HG02642 (cell line): ENCODE results near the gene SLC6A11.

ENCODE experiments used
- ATAC-seq: cut with Tn5 transposase; IDR thresholded peaks from one replicate; pipeline ENCODE4 v1.9.1; 2021; ENCODE audit warnings: mild to moderate bottlenecking; ENCODE audit not compliant: unreplicated experiment, poor library complexity

The SLC6A11 gene

DNA sequence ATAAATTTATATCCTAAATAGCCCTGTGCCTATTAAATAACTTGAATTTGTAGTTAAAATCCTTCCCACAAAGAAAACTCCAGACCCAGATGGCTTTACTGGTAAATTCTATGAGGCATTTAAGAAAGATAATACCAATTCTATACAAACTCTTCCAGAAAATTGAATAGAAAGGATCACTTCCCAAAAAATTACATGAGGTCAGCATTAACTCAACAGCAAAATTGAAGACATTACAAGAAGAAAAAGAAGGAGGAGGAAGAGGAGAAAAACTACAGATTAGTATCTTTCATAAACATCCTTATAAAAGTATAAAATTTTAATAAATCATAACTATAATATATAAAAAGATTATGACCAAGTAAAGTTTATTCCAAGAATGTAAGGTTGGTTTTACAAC, 29.4 kb upstream of the SLC6A11 start:
- ATAC-seq, result no peak

DNA sequence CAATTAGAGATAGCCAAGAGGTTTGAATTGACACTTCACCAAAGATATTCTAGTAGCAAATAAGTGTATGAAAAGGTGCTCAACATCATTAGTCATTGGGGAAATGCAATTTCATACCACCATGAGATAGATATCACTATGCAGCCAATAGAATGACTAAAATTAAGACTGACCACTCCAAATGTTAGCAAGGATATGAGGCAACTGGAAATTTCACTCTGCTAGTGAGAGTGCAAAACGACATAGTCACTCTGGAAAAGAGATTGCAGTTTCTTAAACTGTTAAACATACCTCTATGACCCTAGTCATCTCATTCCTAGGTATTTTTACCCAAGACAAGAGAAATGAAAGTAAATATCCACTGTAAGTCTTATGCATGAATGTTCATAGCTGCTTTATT, 27.6 kb upstream of the SLC6A11 start:
- ATAC-seq, result no peak

DNA sequence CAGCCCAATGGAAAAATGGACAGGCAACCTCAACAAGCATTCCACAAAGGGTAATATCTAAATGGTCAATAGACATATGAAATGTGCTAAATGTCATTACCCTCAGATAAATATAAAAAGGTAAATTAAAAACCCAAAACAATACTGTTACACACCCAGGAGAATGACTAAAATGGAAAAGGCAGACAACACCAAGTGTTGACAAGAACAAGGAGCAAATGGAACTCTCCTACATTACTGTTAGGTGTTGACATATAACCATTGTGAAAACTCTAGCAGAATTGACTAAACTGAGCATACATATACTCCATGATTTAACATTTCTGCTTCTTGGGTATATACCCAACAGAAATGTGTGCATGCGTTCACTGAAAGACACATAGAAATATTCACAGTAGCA, 25.3 kb upstream of the SLC6A11 start:
- ATAC-seq, result no peak

DNA sequence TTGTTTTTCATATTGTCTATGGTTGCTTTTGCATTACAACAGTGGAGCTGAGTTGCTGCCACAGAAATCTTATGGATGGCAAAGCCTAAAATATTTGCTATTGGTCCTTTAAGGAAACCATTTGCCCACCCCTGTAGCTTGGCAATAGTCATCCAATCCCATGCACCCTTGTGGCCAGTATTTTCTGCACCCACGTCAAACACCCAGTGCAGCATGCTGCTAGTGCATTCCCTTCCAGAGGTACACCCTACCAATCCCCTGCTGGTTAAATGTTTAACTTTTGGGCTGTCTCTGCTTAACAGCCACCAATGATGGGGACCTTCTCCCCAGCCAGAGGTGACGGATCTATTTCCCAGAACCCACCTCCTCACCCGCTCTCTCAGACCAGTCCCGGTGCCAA, 23.8 kb upstream of the SLC6A11 start:
- ATAC-seq, result no peak

DNA sequence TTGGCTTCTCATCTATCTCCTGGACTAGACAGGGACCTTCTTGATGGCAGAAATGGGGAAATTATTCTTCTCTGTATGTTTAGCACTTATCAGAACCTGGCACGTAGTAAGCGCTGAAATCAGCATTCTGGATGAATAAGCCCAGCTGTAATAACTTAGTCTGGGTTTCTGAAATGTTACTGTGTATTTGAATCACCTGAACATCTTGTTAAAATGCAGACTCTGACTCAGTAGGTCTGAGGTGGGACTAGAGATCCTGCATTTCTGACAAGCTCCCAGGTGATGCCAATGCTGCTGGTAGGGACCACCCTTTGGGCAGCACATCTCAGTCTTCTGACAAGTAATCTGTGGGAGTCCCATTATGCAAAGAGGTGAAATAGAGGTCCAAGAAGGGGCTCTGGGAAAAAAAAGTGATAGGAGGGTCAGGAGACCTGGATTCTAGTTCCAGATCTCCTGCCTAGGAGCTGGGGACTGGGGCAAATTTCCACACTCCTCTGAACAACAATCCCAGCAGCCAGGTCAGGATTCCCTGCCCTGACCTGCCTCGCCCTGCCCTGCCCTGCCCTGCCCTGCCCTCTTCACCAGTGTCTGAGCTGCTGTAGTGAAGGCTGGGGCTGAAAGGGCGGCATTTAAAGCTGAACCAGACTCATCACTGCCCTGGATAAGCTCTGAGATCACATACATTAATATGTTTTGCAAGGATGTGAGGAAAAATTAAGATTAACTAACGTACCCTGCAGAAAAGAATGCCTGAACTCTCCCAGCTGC, 17.2 kb upstream of the SLC6A11 start:
- no peak for ATAC-seq

DNA sequence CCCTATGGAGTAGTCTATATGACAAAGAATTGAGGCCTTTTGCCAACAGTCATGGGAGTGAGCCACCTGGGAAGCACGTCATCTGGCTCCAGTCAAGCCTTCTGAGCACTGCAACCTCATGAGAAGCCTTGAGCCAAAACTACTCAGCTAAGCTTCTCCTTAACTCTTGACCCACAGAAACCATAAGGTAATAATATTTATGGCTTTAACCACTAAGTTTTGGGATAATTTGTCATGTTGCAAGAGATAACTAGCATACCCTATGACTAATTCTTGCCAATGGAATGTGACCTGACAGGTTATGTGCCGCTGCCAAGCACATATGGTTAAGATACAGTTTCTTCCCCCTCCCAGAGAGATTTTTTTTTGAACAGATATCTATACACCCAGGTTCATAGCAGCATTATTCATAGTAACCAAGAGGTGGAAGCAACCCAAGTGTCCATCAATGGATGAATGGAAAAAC, 11.8 kb upstream of the SLC6A11 start:
- no peak for ATAC-seq

DNA sequence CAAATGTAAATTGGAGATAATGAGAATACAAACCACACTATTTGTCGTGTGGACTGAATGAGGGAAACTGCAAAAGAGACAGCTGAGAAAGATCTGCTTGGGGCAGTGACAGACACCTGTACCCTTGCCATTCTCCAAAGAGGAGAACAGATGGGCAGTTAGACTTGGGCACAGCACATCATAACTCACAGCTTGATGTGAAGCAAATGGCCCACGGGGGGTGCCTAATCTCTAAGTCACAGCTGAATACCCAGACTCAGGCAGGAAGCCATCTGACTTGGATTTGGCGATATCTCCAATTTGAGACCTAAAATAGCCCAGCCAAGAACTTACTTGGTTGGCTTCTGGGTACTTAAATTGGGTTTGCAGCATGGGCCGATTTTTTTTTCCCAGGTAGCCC, 10.0 kb upstream of the SLC6A11 start:
- ATAC-seq, result no peak

DNA sequence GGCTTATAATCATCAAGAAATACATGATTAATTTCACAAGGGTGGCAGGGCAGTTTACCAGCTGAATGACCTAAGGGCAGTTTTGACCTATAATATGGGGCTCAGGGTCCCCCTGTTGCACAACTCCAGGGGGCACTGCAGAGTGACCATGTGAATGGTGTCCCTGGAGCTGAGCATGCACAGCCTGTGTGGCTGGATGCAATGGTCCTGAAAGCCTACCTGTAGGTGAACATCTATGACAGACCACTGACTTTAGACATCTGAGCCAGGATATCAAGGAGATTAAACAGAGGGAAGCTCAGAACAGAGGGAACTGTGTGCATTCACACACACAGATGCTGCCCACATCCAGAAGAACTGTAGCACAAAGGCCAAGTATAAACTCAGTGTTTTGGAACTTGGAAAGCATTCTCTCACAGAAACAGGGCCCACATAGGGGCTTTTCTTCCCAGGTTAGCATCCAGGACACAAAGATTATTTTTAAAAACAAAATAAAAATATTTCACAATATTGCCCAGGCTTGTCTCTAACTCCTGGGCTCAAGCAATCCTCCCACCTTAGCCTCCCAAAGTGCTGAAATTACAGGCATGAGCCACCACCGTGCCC, 7.8 kb upstream of the SLC6A11 start:
- ATAC-seq, result no peak

DNA sequence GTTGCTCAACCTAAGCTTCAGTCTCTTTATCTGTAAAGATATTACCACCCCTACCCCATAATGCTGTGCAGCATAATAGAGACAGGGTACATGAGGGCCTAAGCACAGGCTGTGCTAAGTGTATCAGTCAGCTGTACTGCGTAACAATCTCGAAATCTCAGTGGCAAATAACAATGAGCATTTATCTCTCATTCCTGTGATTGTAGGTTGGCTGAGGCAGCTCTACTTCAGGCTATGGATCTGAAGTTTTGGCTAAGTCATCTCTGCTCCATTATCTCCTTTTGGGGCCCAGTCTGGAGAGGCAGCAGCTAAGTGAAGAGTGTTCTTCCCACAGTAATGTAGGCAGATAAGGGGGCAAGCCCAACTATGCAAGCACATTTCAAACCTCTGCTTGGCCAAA, 7.1 kb upstream of the SLC6A11 start:
- no peak for ATAC-seq

DNA sequence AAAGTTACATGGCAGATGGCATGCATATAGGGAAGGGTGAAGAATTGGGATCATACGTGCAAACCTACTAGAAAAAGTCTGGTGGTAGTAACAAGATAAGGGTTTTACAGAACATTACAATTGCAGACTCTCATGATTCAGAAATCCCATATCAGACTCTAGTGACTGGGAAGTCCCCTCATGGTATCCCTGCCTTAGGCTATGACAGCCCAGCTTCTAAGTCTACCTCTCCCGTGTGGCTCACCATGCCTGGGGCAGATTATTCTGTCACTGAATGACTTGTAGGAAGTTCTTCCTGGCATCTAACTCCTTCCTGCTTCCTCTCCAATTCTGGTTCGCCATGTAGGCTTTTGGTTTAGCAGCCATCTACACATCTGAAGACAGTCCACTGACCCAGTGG, 5.7 kb upstream of the SLC6A11 start:
- no peak for ATAC-seq

DNA sequence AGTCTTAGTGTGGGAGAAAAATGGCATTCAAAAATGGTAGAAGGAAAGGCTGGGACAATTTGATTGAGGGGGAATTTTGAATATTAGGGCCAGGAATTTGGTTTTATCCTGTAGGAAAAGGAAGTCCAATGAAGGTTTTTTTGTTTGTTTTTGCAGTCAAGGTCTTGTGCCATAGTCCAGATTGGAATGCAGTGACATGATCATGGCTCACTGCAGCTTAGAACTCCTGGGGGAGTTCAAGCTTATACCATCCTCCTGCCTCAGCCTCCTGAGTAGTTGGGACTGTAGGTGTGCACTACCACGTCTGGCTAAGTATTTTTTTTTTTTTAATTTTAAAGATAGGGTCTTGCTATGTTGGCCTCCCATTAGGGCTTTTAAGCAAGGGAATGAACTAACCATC, 2.6 kb upstream of the SLC6A11 start:
- ATAC-seq, result no peak

DNA sequence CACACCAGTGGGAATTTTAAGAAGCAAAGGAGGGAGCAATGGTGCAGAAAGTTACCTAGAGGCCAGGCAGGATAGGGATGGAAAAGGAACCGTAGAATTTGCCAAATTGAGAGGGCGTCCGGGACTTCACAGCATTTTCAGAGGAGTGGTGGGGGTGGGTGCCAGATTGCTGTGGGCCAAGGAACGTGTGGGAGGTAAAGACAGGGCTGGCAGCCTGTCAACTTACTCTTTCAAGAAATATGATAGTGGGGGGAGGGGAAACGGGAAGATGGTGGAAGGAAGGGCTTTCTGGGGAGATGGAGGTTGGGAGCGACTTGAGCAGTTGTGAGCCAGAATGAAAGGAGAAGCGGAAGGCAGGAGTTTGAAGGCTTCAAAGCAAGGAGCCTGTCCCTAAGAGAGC, 1.4 kb upstream of the SLC6A11 start:
- ATAC-seq, result no peak

DNA sequence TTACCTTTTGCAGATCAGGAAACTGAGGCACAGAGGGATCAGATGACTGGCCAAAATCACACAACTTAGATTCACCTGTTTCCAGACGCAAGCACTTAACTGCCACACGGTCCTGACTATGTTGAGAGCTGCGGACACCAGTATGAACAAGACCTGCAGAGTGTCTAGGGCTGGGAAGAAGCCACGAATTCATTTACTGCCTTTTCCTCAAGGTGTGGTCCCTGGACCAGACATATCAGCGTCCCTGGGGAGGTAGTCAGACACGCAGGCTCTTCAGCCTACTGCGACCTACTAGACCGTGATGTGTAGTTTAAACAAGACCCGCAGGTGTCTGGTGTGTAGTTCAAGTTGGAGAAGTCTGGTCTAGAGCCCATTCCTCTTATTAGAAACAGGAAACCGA, 541 bp upstream of the SLC6A11 start:
- no peak for ATAC-seq

DNA sequence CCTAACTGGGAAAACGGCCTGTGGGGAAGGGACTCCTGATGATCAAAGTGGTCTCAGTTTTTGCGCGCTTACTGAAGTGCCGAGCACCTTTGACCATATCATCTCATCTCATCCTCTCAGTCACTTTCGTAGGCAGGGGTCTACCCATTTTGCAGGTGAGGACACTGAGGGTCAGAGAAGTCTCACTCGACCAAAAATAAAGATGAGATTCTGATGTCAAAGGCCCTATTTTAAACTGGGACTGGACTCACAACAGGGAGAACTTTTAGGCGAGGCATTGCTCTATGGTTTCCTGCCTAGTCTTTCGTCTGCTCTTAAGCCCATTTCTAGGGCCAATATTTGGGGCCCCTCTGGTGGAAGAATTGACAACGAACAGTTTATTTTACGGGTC, 830 bp downstream of the SLC6A11 start:
- ATAC-seq, result no peak

DNA sequence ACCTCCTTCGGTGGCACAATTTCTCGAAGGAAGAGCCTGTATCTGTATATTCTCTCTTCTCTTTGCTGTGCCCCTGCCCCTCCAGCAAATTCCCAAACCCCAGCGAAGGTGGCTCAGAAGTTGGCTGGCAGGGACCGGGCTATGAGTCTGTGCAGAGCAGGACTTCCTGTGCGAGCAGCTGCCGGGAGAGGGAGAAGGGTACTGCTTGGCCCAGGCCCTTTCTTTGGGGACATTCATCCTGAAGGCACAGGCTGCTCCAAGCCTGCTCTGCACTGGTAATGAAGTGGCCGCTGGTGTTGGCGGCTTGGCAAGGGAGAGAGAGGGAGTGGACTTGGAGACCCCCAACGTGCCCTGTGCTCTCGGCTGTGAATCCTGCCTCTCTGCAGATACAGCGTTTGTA, 1.5 kb downstream of the SLC6A11 start:
- no peak for ATAC-seq

DNA sequence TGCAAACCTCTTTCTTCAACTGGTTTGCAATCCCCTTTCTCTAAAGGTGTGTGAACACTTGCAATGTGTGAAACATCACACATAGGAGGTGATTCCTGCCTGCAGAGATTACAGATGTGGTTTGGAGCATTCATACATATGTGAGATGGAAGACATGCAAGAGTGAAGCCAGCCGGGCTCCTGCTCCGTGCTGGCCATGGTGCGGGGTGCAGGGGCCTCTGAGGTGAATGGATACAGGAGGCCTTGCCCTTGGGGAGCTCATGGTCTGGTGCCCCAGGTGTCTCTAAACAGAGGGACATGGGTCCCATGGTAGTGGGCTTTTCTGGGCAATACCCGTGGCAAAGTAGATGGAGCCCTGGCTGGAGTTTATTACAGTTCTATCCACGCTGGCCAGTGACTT, 6.0 kb downstream of the SLC6A11 start:
- no peak for ATAC-seq

DNA sequence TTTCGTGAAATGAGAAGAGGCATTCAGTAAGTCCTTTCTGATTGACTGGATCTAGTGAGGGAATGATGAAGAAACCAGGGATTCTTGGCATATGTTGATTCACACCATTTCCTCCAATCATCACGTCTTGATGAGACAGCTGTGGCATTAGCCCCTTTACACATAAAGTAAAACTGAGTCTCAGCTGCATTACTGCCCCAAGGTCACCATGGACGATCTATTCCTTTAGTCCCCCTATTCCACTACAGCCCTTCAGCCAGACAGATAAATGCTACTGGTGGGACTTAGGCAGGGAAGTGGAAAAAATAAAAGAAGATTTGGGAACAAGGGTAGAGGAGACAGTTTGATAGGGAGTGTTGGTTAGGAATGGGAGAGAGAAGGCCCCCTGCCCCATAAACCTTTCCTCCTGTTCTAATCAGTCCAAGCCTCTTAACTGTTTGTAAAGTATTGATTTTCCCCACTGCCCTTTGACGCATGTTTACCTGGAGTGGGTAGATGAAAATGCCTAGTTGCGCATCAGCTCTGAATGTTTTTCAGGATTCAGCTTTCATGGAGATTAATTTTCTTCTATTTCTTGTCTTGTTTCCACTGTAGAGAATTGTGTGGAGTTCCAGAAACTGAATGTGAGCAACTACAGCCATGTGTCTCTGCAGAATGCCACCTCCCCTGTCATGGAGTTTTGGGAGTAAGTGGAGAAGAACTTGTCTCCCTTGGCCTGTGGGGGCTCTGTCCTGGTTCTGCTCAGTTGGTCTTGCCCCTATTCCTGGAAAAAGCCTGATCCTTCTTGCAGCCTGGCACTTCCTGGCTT, 6.9 kb downstream of the SLC6A11 start:
- ATAC-seq, result no peak

DNA sequence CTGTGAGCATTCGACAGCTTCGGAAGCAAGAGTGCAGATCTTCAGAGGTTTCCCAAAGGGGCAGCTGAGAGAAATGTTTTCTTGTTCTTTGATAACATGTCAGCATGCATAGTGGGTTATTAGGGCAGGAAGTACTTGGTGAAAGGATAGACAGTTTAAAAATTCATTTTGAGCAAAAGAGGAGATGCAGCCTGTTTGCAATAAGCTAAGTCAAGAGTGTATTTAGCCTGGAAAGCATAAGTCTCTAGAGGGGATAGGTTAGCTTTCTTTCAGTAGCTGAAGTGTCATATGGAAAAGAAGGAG, 7.4 kb downstream of the SLC6A11 start:
- ATAC-seq, result no peak

DNA sequence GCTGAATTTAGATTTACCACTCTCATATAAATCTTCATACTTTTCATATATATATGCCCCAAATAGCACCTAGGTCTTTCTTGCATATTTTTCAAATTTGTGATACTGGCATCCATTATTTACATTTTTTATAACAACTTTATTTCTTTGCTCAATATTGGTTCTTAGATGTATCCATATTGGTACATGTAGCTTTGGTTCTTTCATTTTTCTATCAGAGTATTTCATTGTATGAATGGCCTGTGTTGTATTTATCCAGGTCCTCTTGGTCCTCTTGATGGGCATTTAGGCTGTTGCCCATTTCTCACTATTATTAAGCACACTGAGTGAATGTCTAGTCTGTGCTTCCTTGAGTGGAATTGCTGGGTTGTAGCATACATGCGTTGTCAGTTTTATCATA, 8.4 kb downstream of the SLC6A11 start:
- ATAC-seq, result no peak

DNA sequence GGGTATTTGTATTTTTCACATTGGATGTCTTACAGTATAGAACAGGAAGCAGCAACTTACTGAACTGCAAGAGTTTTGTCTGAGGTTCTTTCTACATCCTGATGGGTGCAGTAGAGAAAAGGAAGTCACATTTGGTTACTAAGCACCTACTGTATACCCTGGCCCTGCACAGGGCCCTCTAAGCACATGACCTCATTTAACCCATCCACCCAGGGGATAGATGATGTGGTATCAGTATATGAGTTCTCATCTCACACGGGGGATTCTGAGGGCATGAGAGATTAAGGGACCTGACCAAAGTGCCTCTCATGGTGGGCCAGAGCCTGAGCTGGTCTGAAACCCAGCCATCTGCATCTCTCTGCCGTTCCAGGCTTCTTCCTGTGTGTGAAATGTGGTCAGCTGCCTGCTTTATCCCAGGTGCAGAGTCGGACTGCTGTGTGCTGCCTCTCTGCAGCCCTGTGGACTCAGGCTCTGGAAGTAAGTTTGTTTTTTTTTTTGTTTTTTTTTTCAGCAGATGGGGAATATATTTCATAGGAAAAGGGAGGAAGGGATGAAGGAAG, 17.9 kb downstream of the SLC6A11 start:
- ATAC-seq, result no peak

DNA sequence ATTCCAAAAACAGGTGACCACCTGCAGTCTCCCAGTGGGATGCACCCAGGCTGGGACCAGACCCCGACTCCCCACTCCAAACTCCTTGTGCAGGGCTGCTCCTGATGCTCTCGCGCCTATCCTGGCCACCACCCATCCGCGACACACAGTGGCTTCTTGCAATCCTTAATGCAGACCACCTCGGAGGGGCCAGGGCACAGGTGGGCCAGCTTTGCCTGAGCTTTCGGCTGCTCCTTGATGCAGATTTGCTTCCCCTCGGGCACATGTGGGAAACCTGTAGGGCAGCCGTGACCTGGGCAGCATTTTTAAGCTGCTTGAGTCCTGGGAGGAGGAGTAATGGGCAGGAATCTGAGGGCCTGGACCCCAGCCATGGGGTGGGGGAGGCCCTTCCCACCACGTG, 18.9 kb downstream of the SLC6A11 start:
- no peak for ATAC-seq
